OCI-LY7 (cell line): ENCODE results near the gene PCDH9. TPM values are rescaled to one million over a fixed set of nuclear protein-coding genes. Genes with fewer than 3 reads are reported as not detected.

Experiments used
- BruUV-seq: library from RNA; stranded (reverse); fragments of 400-500 nt; replicated peaks from 2 replicates; lab custom pipeline; 2021; lab: Mats Ljungman, UMichigan
- CTCF ChIA-PET: fragments of 300-600 bp; sonication (Branson Sonifier 250); formaldehyde crosslinking; loops from one replicate; lab custom pipeline; 2022; ENCODE audit warnings: antibody characterized with exemption; ENCODE audit not compliant: unreplicated experiment; lab: Charles Lee
- POLR2A ChIA-PET: fragments of 300-600 bp; sonication (Branson Sonifier 250); formaldehyde crosslinking; loops from one replicate; lab custom pipeline; 2022; ENCODE audit warnings: antibody characterized with exemption; lab: Charles Lee
- DNase-seq: peaks from one replicate; pipeline ENCODE4 v3.0.0-alpha.2; 2015; ENCODE audit warnings: low spot score
- H2AFZ ChIP-seq: fragments of 200-600 bp; sonication (generic), shearing (Covaris generic); 2 replicates; pipeline ENCODE4 v1.6.1; 2014; ENCODE audit warnings: mild to moderate bottlenecking, antibody characterized with exemption, low read length, moderate library complexity
- H3K27ac ChIP-seq: fragments of 200-600 bp; sonication (generic); 2 replicates; pipeline ENCODE4 v1.5.1; 2014; ENCODE audit warnings: mixed run types, low read depth, mild to moderate bottlenecking, moderate library complexity, low read length, inconsistent platforms; ENCODE audit not compliant: poor library complexity, severe bottlenecking
- H3K36me3 ChIP-seq: fragments of 200-600 bp; sonication (generic); 2 replicates; pipeline ENCODE4 v1.6.1; 2014; ENCODE audit warnings: mild to moderate bottlenecking, antibody characterized with exemption, low read length, moderate library complexity, mixed read lengths; ENCODE audit not compliant: insufficient read depth
- H3K4me1 ChIP-seq: fragments of 200-600 bp; sonication (generic); 2 replicates; pipeline ENCODE4 v1.5.1; 2014; ENCODE audit warnings: mild to moderate bottlenecking, low read length; ENCODE audit not compliant: insufficient read depth, poor library complexity, severe bottlenecking
- H3K4me2 ChIP-seq: fragments of 200-600 bp; sonication (generic); 2 replicates; pipeline ENCODE4 v1.6.1; 2014; ENCODE audit warnings: mild to moderate bottlenecking, low read length
- H3K4me3 ChIP-seq: fragments of 200-600 bp; sonication (generic); 2 replicates; pipeline ENCODE4 v1.5.1; 2014; ENCODE audit warnings: mild to moderate bottlenecking, low read depth, low read length; ENCODE audit not compliant: poor library complexity, severe bottlenecking
- H3K79me2 ChIP-seq: fragments of 200-600 bp; sonication (generic); 2 replicates; pipeline ENCODE4 v1.6.1; 2016; ENCODE audit warnings: low read depth, mild to moderate bottlenecking, low read length, moderate library complexity, mixed read lengths; ENCODE audit not compliant: insufficient read depth
- H3K9me2 ChIP-seq: fragments of 200-600 bp; sonication (generic); 2 replicates; pipeline ENCODE4 v1.6.1; 2016; ENCODE audit warnings: mild to moderate bottlenecking, low read length, mixed read lengths; ENCODE audit not compliant: insufficient read depth
- H3K9me3 ChIP-seq: fragments of 200-600 bp; sonication (generic); 2 replicates; pipeline ENCODE4 v1.6.1; 2014; ENCODE audit warnings: mild to moderate bottlenecking, mixed run types, low read length, mixed read lengths
- H4K20me1 ChIP-seq: fragments of 200-600 bp; sonication (generic); 2 replicates; pipeline ENCODE4 v1.6.1; 2014; ENCODE audit warnings: mild to moderate bottlenecking, antibody characterized with exemption, low read length, moderate library complexity, mixed read lengths; ENCODE audit not compliant: insufficient read depth
- EZH2phosphoT487 ChIP-seq: fragments of 200-600 bp; sonication (generic); IDR thresholded peaks from 2 replicates; pipeline ENCODE4 v1.6.1; 2018; ENCODE audit warnings: low read depth, borderline replicate concordance, mild to moderate bottlenecking, mixed run types, antibody characterized with exemption, low read length, moderate library complexity, mixed read lengths
- intact Hi-C: fragments of 100-400 bp; cut with micrococcal nuclease; formaldehyde crosslinking; loops from one replicate; pipeline ENCODE4 v1.10.0; 2022; ENCODE audit not compliant: unreplicated experiment
- total RNA-seq, 2 experiments: library from RNA; depleted of rRNA in 1 of 2; stranded (reverse); fragments of >200 nt in 1 of 2; shearing (Covaris generic) in 1 of 2; gene quantifications; 2 replicates each; pipeline ENCODE4 v1.2.3, GENCODE V29; 2014 to 2022
- TF ChIP-seq, protein P1 (sequence below): fragments of 200-600 bp; sonication (generic); conservative IDR thresholded peaks from 2 replicates; pipeline ENCODE4 v1.5.1; 2014; ENCODE audit warnings: mild to moderate bottlenecking, antibody characterized with exemption, low read length, moderate library complexity, mixed read lengths

The PCDH9 gene
- total RNA-seq, 2 experiments from 2014 or later: 20.1 to 26.0 TPM

DNA sequence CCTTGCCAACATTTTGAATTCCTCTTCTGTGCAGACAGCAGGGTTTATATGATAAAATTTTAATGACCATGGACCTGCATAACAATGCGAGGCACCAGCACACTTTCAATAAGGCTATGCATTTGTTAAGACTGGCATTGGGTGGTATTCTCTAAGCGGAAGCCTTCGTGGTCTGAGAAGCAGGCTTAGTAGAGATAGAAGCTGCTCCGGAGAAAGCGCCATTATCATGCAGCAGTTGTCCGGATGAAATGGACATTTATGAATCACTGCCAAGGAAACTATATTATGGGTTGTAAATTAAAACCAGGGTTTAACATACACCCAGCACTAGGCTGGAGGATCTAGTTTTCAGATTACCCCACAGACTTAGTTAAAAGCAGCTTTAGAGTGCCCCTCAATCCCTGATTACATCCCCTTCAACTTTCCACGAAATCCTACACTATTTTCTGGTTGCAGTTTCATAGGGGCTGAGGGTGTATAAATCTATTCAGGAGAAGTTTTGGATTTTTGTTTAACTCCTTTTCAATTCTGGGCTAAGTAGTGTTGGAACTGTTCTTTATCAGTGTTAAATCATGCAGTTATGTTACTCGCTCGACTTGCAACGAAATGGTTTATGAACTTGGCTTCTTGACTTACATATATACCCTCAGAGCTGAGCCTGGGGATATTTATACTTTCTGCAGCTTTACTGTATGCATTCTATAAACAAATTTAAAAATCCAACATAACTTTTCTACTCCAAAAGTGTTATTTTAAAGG is 193.3 kb downstream of the PCDH9 start:
- Histone ChIP-seq H2AFZ (no peak overlapping the region), H3K79me2 (no peaks in the 10 kb centered on the region), H3K9me2 (no peaks in the 10 kb centered on the region), H3K4me3 (no peak overlapping the region), H3K4me1 (no peaks in the 10 kb centered on the region), H4K20me1 (no peaks in the 10 kb centered on the region), H3K4me2 (no peak overlapping the region), H3K27ac (no peak overlapping the region), H3K36me3 (no peaks in the 10 kb centered on the region), H3K9me3 (no peaks in the 10 kb centered on the region)
- POLR2A ChIA-PET: interaction anchor here (0.7 to 3.2 kb wide), 3 partner anchors 12 to 56 kb away, joined by 3 to 15 read pairs (median 3); no protein-coding TSS in a partner anchor
- no TSS peak for BruUV-seq
- no peak for DNase-seq
- CTCF ChIA-PET: no interaction called here
- TF ChIP-seq, protein P1, sequence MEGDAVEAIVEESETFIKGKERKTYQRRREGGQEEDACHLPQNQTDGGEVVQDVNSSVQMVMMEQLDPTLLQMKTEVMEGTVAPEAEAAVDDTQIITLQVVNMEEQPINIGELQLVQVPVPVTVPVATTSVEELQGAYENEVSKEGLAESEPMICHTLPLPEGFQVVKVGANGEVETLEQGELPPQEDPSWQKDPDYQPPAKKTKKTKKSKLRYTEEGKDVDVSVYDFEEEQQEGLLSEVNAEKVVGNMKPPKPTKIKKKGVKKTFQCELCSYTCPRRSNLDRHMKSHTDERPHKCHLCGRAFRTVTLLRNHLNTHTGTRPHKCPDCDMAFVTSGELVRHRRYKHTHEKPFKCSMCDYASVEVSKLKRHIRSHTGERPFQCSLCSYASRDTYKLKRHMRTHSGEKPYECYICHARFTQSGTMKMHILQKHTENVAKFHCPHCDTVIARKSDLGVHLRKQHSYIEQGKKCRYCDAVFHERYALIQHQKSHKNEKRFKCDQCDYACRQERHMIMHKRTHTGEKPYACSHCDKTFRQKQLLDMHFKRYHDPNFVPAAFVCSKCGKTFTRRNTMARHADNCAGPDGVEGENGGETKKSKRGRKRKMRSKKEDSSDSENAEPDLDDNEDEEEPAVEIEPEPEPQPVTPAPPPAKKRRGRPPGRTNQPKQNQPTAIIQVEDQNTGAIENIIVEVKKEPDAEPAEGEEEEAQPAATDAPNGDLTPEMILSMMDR: no peak
- TF ChIP-seq EZH2phosphoT487: no peak
- intact Hi-C loops: no loop called here

DNA sequence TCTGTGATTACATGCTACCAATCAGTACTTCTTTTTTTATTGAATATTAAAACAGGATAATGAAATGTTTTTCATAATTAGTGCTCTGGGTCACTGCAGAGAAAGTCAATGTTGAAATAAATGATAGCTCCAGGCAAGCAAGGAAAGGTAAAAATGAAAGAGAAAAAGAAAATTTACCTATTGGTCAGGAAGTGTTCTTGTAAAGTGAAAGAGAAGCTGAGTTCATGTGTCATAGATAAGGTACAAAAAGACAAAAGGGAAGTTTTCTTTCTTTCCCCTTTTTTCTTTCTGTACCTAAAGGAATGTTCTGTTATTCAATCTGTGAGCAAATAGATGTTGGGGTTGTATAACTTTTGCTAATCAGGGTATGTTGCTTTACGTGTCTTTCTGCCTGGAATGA is 197.0 kb downstream of the PCDH9 start:
- ChIA-PET CTCF (no interaction called here), POLR2A (interaction anchor here (0.7 to 2.4 kb wide), 6 partner anchors 9 to 285 kb away, joined by 3 to 11 read pairs (median 4); no protein-coding TSS in a partner anchor)
- peak overlapping the region; percentile 27; the same call in 1 of the 2 replicates for H3K4me2 ChIP-seq
- no peaks in the 10 kb centered on the region for H3K4me1 ChIP-seq
- H3K27ac ChIP-seq: no peak overlapping the region
- no peaks in the 10 kb centered on the region for H3K9me2 ChIP-seq
- DNase-seq: no peak
- peak overlapping the region; percentile 62; the same call in 1 of the 2 replicates for H2AFZ ChIP-seq
- TF ChIP-seq, protein P1: no peak
- TF ChIP-seq EZH2phosphoT487: no peak
- no peak overlapping the region for H3K4me3 ChIP-seq
- no peaks in the 10 kb centered on the region for H3K9me3 ChIP-seq
- no peaks in the 10 kb centered on the region for H3K79me2 ChIP-seq
- no TSS peak for BruUV-seq
- H3K36me3 ChIP-seq: no peaks in the 10 kb centered on the region
- H4K20me1 ChIP-seq: no peaks in the 10 kb centered on the region
- intact Hi-C loops: no loop called here
